HG03045 (cell line): Measurements from ENCODE around the gene ARMC7.
A peak's percentile ranks its signal among the peaks of the same experiment; 100 is the strongest.
"Not testable (repeated sequence)": the region's sequence is repeated elsewhere in the genome, so short reads cannot be mapped to it uniquely, and the experiment has no call there.

Experiments
- ATAC-seq: cut with Tn5 transposase; IDR thresholded peaks from one replicate; pipeline ENCODE4 v1.9.1; 2021; ENCODE audit warnings: mild to moderate bottlenecking, moderate library complexity; ENCODE audit not compliant: unreplicated experiment

Gene ARMC7

DNA sequence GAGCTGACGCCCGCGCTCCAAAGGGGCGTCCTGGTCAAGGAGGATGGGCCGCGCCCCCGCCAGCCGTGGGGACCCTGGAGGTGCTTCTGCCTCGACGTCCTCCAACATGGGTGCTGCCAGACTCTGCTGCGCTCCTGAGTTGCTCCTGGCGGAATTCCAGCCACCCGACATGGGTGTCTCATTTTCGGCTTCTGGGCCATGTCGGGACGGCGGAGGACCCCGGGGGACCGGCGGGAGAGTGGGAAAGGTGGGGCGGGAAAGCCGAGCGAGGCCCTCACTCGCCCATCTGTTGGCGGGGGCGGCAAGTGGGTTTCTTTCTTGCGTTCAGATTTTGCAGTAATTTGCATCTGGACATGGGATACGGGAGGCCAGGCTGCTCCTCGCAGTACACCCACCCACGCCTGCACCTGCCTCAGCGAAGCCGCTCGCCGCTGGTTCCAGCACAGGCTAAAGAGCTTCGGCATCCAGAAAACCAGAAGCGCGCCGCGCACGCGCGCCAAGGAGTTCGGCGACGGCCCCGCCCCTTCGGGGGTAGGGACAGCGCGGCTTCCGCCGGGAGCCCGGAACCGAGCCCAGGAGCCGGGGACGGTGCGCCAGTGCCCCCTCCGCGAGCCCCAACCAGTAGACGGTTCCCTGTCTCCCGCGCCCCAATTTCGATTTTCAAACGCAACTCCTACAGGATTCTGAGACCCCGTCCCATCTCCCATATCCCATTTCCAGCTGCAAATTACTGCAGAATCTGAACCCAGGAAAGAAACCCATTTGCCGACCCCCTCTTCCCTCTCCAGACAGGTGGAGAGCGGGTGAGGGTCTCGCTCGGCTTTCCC lies at the start of gene ARMC7:
TSS of gene ARMC7 (plus strand) at position 563 of the 827 bp plus-strand sequence. CDS start 320 bp downstream, outside the sequence.
- peak; percentile 72 for ATAC-seq

DNA sequence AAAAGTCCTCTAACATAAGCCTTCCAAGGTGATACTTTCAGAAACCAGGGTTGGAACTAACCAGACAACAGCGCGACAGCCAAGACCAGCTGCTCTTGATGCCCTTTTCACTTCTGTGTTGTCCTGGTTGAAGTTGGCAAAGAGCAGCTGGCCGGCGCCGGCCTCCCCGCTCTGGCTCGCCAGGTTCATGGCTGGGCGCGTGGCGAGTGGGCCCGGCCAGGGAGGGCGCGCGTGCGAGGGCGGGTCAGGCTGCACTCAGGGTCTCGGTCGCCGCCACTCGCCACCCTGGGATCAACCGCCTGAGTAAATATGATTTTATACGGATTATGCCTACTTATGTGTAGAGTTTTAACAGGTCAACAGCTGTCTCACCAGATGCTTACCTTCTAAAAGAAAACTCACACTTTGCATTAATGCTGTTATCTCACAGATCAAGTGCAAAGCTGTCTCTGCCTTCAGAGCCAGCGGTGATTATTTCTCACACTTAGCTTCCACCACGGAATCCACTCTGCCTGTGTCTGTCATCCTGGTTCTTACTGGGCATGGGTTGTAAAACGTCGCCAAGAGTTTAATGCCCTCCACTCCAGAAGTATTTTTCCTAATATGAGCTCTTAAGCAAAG lies 49.2 kb upstream of the ARMC7 start:
- no peak for ATAC-seq

DNA sequence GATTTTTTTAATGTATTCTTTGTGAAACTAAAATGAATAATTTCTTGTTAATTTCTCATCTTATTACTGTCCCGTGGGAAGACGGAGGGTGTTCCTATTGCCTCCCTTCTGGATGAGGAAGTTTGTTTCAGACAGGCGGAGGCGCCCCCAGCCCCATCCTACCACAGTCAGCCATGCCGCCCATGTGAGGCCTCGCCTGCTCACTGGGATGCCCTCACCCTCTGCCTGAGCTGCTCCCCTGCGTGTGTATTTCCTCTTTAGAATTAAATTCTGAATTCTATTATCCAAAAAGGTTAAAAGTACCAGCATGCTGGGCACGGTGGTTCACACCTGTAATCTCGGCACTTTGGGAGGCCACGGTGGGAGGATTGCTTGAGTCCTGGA lies 48.7 kb upstream of the ARMC7 start:
- ATAC-seq = no peak

- ATAC-seq = no peak
Observed at GRCh38 chr17:75061618-75062017, 48.2 kb upstream of the ARMC7 start.

- no peak for ATAC-seq
Observed at GRCh38 chr17:75063201-75063600, 46.6 kb upstream of the ARMC7 start.

DNA sequence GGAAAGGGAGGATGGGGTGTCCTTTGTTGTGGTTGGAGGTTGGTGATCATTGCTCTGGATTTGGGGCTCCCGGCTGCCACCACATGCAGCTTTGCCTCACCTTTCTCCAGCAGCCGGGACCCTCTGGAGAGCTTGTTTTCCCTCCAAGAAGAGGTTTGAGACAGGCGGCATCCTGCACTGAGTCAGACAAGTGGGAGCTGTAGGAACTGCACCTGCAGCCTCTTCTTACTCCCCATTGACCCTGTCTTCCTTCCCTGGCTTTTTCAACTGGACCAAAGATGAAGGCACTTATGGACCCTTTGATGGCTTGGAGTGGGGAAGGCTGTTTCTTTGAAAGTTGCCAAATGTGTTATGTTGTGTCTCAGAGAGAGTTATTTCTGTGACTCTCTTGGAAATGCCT lies 46.1 kb upstream of the ARMC7 start:
- ATAC-seq = no peak

DNA sequence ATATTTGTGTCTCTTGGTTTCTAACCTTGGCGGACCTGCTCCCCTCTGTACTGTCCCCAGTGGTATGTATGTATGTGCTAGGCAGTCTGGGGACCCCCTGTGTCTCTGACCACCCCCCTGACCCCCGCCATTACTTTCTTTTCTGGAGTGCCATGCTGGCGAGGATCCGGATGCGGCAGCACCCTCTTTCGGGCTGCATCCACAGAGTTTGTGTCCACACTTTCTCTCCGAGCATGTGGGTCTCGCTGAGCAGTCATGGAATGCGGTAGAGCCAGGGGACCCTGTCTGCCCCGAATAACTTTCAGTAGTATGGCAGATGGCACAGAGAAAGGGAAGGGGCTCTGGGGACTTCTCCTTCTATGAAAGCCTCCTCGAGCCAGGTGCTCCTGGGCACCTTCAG lies 45.7 kb upstream of the ARMC7 start:
- no peak for ATAC-seq

GRCh38 chr17:75064460-75064859 lies 45.3 kb upstream of the ARMC7 start:
- ATAC-seq = no peak

- ATAC-seq = no peak
Observed at GRCh38 chr17:75064867-75065561, 44.8 kb upstream of the ARMC7 start.

DNA sequence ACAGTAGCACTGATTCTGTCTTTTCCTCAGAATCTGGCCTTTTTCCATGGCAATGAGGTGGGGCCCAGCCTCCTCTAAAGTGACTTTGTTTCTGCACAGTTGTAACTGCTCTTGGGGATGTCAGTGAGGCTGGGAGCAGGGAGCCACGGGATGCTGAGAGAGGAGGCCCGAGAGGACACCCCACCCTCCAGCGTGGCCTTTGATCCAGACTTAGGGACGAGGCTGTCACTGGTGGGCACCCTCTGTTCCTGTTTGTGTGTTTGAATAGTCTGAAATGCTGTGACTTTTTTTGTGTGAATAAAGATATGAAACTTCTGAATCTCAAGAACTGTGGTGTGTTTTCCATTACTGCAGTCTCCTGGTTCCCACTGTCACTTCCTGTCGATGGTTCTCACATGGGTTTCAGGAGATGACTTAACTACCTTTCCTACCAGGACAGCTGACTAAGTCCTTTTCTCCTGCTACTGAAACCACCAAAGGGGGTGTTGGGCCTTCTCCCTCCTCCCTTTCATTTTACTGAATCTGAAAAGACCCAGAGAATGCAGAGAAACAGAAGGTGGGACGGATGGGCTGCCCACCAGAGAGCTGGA lies 44.1 kb upstream of the ARMC7 start:
- no peak for ATAC-seq

- ATAC-seq = no peak
Observed at GRCh38 chr17:75067856-75068255, 41.9 kb upstream of the ARMC7 start.

- ATAC-seq = no peak
Observed at GRCh38 chr17:75068750-75069149, 41.0 kb upstream of the ARMC7 start.

DNA sequence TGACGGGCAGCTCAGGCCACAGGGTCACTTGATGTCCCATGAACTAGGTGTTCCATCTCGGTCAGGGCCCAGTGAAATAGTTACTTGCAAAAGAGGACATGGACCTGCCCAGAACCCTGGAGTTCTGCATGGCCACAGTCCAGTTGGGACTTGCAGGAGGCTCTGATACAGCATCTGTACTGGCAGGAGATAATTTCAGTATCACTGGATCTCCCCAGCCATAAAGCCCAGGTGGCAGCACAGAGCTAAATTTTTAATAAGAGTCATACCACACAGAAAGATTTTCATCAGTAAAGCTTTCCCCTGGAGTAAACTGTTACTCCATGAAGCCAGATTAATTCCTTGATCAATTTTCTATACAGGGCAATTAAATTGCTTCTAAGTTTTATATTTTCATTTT lies 40.0 kb upstream of the ARMC7 start:
- ATAC-seq = no peak

DNA sequence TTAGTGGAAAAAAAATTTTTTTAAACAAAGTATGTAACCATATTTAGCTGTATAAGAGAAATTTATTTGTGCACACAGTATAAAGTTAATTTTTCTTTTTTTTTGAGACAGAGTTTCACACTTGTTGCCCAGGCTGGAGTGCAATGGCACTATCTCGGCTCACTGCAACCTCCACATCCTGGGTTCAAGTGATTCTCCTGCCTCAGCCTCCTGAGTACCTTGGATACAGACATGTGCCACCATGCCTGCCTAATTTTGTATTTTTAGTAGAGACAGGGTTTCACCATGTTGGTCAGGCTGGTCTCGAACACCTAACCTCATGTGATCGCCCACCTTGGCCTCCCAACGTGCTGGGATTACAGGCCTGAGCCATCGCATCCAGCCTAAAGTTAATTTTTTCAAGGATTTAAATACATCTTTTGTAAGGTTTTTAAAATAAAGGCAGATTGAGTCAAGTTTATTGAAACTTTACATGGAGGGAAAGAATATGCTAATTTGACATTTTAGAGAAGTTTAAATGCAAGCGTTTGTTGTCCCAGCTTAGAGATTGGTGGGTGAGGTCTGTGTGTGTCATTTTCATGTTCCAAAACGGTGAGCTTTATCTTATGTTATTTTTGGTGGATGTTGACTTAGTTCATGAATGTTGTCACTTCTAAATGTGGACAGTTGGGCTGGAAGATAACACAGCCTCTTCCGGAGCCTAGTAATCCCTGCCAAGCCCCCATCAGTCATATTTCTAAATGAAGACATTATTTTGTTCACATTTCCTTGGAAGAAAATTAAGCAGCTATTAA lies 38.1 kb upstream of the ARMC7 start:
- ATAC-seq = not testable (repeated sequence)

DNA sequence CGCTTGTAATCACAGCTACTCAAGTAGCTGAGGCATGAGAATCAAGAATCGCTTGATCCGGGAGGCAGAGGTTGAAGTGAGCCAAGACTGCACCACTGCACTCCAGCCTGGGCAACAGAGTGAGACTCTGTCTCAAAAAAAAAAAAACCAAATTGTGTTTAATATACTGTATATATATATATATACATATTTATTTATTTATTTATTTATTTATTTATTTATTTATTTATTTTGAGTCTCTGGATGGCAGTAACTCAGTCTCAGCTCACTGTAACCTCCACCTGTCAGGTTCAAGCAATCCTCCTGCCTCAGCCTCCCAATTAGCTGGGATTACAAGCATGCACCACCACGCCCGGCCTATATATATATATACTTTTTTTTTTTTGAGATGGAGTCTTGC lies 36.9 kb upstream of the ARMC7 start:
- ATAC-seq = not testable (repeated sequence)

DNA sequence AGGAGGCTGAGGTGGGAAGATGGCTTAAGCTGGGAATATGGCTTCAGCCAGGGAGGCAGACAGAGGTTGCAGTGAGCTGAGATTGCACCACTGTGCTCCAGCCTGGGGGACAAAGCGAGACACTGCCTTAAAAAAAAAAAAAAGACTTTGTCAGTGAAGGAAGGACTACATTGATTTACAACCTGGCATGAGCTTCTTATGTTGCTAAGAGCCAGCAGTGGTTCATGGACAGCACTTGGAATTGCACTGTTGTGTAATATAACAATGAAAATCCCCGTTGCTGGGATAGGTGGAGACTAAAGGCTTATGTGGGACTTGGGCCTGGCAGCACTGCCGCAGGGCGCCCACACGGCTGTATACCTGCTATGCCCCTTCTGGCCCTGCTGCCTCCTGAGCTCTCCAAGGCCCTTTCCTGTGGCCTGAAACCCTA lies 36.1 kb upstream of the ARMC7 start:
- no peak for ATAC-seq

- ATAC-seq = no peak
Observed at GRCh38 chr17:75074532-75074931, 35.2 kb upstream of the ARMC7 start.

DNA sequence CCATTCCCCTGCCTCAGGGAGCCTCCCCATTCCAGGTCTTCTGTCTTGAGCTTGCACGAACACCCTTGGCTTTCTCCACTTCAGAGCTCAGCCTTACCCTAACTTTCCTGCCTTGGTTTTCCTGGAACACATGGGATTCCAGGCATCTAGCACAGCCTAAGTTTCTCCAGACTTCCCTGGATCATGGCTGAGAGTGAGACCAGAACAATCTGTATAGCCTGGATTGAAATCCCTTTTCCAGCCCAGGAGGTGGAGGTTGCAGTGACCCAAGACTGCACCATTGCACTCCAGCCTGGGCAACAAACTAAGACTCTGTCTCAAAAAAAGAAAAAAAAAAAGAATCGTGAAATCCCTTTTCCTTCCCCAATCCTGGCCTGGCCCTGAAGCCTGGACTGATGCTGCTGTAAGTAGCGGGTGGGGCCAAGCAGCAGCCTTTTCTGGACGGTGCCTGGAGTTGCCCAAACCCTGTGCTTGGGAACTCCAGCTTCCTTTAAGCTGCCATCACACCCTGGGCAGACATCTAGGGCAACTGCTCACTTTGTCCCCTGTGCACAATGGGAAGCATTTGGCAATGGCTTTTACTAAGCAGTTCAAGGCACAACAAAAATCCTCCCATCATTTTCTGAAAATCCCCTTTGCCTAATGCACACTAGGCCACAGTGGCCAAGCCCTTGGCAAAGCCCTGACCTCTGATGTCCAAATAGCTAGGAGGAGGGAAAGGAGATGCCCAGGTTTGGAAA lies 34.0 kb upstream of the ARMC7 start:
- no peak for ATAC-seq

DNA sequence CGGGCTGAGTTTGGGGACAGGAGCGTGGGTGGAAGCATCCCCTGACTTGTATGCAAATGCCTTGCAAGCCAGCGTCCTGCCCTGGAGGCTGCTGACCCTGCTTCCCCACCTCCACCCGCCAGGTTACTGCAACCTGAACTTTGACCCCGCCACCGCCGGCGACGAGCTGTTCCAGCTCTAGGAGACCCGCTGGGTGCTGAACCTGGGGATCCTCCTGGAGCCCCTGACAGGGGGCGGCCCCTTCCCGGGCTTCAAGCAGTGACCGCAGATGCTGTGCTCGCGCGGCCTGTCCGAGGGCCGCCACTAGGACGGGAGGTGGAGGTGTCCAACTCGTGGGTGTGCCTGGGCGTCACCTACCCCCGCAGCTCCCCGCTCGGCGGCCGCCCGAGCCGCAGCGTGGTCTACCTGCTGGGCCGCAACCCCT lies 32.7 kb upstream of the ARMC7 start:
- no peak for ATAC-seq
